Measurements from ENCODE around the gene LRRC74B.
"Not testable (repeated sequence)": the region's sequence is repeated elsewhere in the genome, so short reads cannot be mapped to it uniquely, and the experiment has no call there.

DNA sequence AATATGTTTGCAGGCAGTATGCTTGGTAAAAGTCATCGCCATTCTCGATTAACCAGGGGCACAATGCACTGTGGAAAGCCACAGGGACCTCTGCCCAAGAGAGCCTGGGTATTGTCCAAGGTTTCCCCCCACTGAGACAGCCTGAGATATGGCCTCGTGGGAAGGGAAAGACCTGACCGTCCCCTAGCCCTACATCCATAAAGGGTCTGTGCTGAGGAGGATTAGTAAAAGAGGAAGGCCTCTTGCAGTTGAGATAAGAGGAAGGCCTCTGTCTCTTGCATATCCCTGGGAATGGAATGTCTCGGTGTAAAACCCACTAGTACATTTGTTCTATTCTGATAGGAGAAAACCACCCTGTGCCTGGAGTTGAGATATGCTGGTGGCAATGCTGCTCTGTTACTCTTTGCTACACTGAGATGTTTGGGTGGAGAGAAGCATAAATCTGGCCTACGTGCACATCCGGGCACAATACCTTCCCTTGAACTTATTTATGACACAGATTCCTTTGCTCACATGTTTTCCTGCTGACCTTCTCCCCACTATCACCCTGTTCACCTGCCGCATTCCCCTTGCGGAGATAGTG lies 47.9 kb downstream of the LRRC74B start:
- not testable (repeated sequence) for TF ChIP-seq CTCF (conservative IDR thresholded peaks at IDR 0.05; ENCODE audit: low read depth, low read length); EZH2 (IDR thresholded peaks at IDR 0.05; ENCODE audit: low read length, unreplicated experiment)

Data from PC-3 (cell line).